Measurements from ENCODE around the gene HYDIN. TPM values are rescaled to one million over a fixed set of nuclear protein-coding genes. Genes with fewer than 3 reads are reported as not detected.
A peak's percentile ranks its signal among the peaks of the same experiment; 100 is the strongest.

HYDIN gene
- total RNA-seq, 1 experiment from 2014 or later: not detected

DNA sequence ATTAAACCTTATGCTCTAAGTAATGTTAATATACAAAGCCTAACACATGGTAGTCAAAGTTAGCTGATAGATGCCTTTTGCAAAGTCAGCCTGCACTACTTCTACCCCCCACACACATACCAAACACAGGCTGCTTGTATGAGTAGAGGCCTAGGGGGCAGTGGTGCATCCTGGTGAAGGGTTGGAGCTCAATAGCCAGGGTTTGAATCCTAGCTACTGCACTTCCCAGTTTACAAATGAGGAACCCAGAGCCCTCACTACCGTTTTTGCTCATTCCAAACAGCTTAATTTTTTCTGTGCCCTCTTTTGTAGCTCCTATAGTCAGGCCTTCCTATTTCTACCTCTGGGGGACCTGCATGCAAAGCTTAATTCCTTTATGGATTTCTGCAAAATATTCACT, 18.9 kb upstream of the HYDIN start:
- ChIA-PET CTCF (interaction anchor here (0.6 to 1.1 kb wide), 2 partner anchors 62 to 109 kb away, joined by 3 read pairs; partner anchors contain the start of gene CALB2), POLR2A (no interaction called here), RAD21 (ENCODE audit: low non-redundant PET in 1 of 2, low total read pairs in 2 of 2, uncharacterized antibody in 2 of 2, unreplicated experiment in 2 of 2) (interaction anchor here in 1 of 2 experiments (1.0 kb wide), 1 partner anchor 62 kb away, joined by 3 read pairs; no protein-coding TSS in a partner anchor)
- intact Hi-C loops (cut with micrococcal nuclease): no loop called here
- Histone ChIP-seq H3K9ac (ENCODE audit: low read length) (no peak overlapping the region), H3K9me3 (ENCODE audit: control insufficient read depth in 1 of 2, insufficient read depth in 1 of 2, low read depth in 1 of 2, low read length in 2 of 2) (no peaks in the 10 kb centered on the region), H3K36me3 (ENCODE audit: control insufficient read depth in 1 of 2, insufficient read depth in 2 of 2, low read length in 2 of 2) (no peaks in the 10 kb centered on the region), H3K27me3 (ENCODE audit: insufficient read depth, low read length) (no peaks in the 10 kb centered on the region), H3K9me2 (ENCODE audit: insufficient read depth) (no peaks in the 10 kb centered on the region), H3K79me2 (ENCODE audit: insufficient read depth, low read length) (no peaks in the 10 kb centered on the region), H3K4me1 (ENCODE audit: control insufficient read depth in 1 of 2, insufficient read depth in 2 of 2, low read length in 2 of 2) (no peaks in the 10 kb centered on the region), H3K4me3 (replicated peaks in 1 of 2; ENCODE audit: low read depth in 1 of 2, low read length in 2 of 2) (no peak overlapping the region), H4K20me1 (ENCODE audit: insufficient read depth) (no peaks in the 10 kb centered on the region), H2AFZ (ENCODE audit: low read depth, low read length, poor library complexity, severe bottlenecking) (no peak overlapping the region), H3K27ac (ENCODE audit: low read depth, low read length) (no peak overlapping the region), H3K4me2 (ENCODE audit: low read length) (no peak overlapping the region)
- ATAC-seq: peak; percentile 54; the same call in 1 of the 2 replicates
- DNase-seq (ENCODE audit: low read depth, low spot score): no peak
- peak in 2 of 3 experiments; percentile 21 to 29; a peak in 3 of 6 replicates for TF ChIP-seq CTCF (IDR thresholded peaks at IDR 0.05 in 2 of 3, conservative IDR thresholded peaks at IDR 0.05 in 1 of 3; ENCODE audit: borderline replicate concordance in 1 of 3, insufficient read depth in 1 of 3, low read depth in 2 of 3, low read length in 2 of 3)
- TF ChIP-seq RAD21 (IDR thresholded peaks at IDR 0.05; ENCODE audit: low read depth): 0 out of 2 replicates have a peak, but pooled peaks have one; percentile 18
- no peak for TF ChIP-seq MAX (IDR thresholded peaks at IDR 0.05)
- no peak for TF ChIP-seq SIN3A (IDR thresholded peaks at IDR 0.05; ENCODE audit: low read depth)
- BruUV-seq (replicated peaks): no TSS peak

DNA sequence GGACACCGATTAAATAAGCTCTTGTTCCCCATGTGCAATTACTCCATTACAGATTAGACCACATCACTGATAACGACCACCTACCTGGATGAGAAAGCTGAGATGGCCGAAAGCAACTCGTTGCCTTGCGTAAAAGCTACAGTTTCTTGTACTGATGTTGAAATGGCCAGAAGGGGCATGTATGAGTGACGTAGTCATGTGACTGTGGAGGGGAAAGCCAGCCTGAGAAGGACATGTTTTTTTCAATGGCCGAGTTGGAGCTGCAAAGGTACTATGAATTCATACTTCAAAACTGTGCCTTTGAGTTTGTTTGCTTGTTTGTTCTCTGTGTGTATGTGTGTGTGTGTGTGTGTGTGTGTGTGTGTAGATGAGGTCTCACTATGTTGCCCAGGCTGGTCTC, 17.0 kb upstream of the HYDIN start:
- CTCF ChIA-PET: no interaction called here
- BruUV-seq (replicated peaks): no TSS peak

More for the DNA sequence above, 17.0 kb upstream of the HYDIN start:
- RAD21 ChIA-PET (ENCODE audit: low non-redundant PET in 1 of 2, low total read pairs in 2 of 2, uncharacterized antibody in 2 of 2, unreplicated experiment in 2 of 2): no interaction called here
- DNase-seq (ENCODE audit: low read depth, low spot score) (no peak), ATAC-seq (no peak)
- intact Hi-C loops (cut with micrococcal nuclease): no loop called here
- Histone ChIP-seq H3K4me3 (replicated peaks in 1 of 2; ENCODE audit: low read depth in 1 of 2, low read length in 2 of 2) (no peak overlapping the region), H3K27ac (ENCODE audit: low read depth, low read length) (no peak overlapping the region), H3K79me2 (ENCODE audit: insufficient read depth, low read length) (no peaks in the 10 kb centered on the region), H3K27me3 (ENCODE audit: insufficient read depth, low read length) (no peaks in the 10 kb centered on the region), H3K9ac (ENCODE audit: low read length) (no peak overlapping the region), H3K4me2 (ENCODE audit: low read length) (no peak overlapping the region), H3K4me1 (ENCODE audit: control insufficient read depth in 1 of 2, insufficient read depth in 2 of 2, low read length in 2 of 2) (no peaks in the 10 kb centered on the region), H4K20me1 (ENCODE audit: insufficient read depth) (no peaks in the 10 kb centered on the region), H3K36me3 (ENCODE audit: control insufficient read depth in 1 of 2, insufficient read depth in 2 of 2, low read length in 2 of 2) (no peaks in the 10 kb centered on the region), H2AFZ (ENCODE audit: low read depth, low read length, poor library complexity, severe bottlenecking) (no peak overlapping the region), H3K9me2 (ENCODE audit: insufficient read depth) (no peaks in the 10 kb centered on the region), H3K9me3 (ENCODE audit: control insufficient read depth in 1 of 2, insufficient read depth in 1 of 2, low read depth in 1 of 2, low read length in 2 of 2) (no peaks in the 10 kb centered on the region)
- POLR2A ChIA-PET: no interaction called here
- no peak for TF ChIP-seq POLR2AphosphoS5 (IDR thresholded peaks at IDR 0.05; ENCODE audit: low read depth, low read length)
- no peak for TF ChIP-seq SIN3A (IDR thresholded peaks at IDR 0.05; ENCODE audit: low read depth)
- TF ChIP-seq ZNF274 (IDR thresholded peaks at IDR 0.05; ENCODE audit: low read depth, low read length): no peak
- no peak for TF ChIP-seq RAD21 (IDR thresholded peaks at IDR 0.05; ENCODE audit: low read depth)
- no peak for TF ChIP-seq MAX (IDR thresholded peaks at IDR 0.05)
- TF ChIP-seq CBX3 (IDR thresholded peaks at IDR 0.05; ENCODE audit: low read depth): no peak
- TF ChIP-seq SRF (IDR thresholded peaks at IDR 0.05; ENCODE audit: low read depth): no peak
- TF ChIP-seq POLR2A (IDR thresholded peaks at IDR 0.05; ENCODE audit: borderline replicate concordance, extremely low read depth, insufficient read depth, insufficient read length): no peak
- no peak for TF ChIP-seq ELF1 (IDR thresholded peaks at IDR 0.05; ENCODE audit: borderline replicate concordance, low read depth)
- TF ChIP-seq CEBPB (IDR thresholded peaks at IDR 0.05; ENCODE audit: low read depth): no peak
- TF ChIP-seq FOSL1 (IDR thresholded peaks at IDR 0.05; ENCODE audit: low read depth): no peak
- TF ChIP-seq JUND (IDR thresholded peaks at IDR 0.05): no peak
- no peak for TF ChIP-seq EZH2 (IDR thresholded peaks at IDR 0.05)
- TF ChIP-seq YY1 (IDR thresholded peaks at IDR 0.05; ENCODE audit: extremely low read depth, insufficient replicate concordance, low read depth, low read length): no peak
